Measurements from ENCODE around the gene ABCG1. TPM values are rescaled to one million over a fixed set of nuclear protein-coding genes. Genes with fewer than 3 reads are reported as not detected.

ABCG1 gene
- total RNA-seq, 4 donors from 2014 or later, result 2.6 to 10.9 (median 3.7) TPM

DNA sequence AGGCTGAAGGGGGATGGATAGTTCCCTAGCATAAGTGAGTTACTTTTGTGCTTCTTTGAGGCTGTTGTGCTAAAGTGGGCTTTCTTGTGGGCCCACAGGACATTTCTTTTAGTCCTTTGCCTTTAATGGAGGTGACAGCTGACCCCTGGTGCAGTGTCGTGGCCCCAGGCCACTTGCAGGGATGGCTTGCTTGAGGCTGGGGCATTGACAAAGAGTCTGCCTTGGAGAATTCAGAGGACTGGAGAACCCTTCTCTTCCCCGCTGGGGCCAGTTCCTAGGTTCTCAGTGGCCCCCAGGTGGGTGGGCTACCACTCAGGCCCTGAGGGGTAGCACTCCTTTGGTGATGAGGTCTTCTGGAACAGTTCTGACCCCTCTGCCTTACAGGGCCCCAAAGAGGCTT lies 12.8 kb downstream of the ABCG1 start:
- no peak for DNase-seq
- TF ChIP-seq, protein P1, sequence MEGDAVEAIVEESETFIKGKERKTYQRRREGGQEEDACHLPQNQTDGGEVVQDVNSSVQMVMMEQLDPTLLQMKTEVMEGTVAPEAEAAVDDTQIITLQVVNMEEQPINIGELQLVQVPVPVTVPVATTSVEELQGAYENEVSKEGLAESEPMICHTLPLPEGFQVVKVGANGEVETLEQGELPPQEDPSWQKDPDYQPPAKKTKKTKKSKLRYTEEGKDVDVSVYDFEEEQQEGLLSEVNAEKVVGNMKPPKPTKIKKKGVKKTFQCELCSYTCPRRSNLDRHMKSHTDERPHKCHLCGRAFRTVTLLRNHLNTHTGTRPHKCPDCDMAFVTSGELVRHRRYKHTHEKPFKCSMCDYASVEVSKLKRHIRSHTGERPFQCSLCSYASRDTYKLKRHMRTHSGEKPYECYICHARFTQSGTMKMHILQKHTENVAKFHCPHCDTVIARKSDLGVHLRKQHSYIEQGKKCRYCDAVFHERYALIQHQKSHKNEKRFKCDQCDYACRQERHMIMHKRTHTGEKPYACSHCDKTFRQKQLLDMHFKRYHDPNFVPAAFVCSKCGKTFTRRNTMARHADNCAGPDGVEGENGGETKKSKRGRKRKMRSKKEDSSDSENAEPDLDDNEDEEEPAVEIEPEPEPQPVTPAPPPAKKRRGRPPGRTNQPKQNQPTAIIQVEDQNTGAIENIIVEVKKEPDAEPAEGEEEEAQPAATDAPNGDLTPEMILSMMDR (IDR thresholded peaks at IDR 0.05), result no peak
- TF ChIP-seq POLR2A (IDR thresholded peaks at IDR 0.05), result no peak
- H3K4me3 ChIP-seq, result no peak overlapping the region
- H3K4me1 ChIP-seq, result peaks cover 50 to 94% (median 75%) of the 10 kb centered on the region in 3 donors
- H3K9me3 ChIP-seq, result no peaks in the 10 kb centered on the region
- peaks cover 0 to 2% (median 0%) of the 10 kb centered on the region in 3 donors for H3K36me3 ChIP-seq
- H3K27me3 ChIP-seq, result peaks cover 0 to 70% (median 0%) of the 10 kb centered on the region in 4 donors
- intact Hi-C loops (cut with DNase I), result no loop called here
- H3K27ac ChIP-seq, result peak overlapping the region in 3 of 4 donors; percentile 7 to 86 (median 12)
- whole genome bisulfite sequencing, 2 donors, result 86 to 94% methylated on average over 2 of the region's 2 CpGs

DNA sequence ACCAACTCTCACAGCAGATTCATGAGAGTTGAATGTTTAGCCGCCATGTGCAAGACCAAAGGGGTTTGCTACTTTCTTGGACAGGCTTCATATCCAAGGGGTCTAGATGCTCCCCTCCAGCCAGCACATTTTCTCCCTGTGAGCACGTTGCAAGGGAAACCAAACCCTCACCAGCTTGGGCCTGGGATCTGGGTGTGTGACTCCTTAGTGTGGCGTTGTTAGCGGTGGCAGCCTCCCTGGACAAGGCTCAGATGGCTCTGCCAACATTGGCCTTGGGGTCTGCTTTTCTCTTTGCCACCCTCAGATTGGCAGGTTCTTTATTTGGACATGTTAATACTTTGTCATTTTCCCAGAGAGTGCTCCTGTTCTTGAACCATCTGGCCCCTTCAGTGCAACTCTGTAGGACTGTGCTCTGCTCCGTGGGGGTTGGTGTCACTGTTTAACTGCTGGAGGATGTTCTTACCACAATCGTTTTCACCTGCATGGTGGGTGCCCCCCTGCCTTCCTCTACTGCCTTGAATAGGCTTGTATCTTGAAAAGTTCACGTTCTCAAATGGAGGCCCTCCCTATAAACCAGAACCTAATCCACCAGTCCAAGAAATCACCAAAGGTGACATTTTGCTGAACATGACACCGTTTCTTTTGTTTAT lies 13.4 kb downstream of the ABCG1 start:
- no peak for TF ChIP-seq POLR2A (IDR thresholded peaks at IDR 0.05)
- TF ChIP-seq, protein P1 (IDR thresholded peaks at IDR 0.05), result no peak
- no peaks in the 10 kb centered on the region for H3K9me3 ChIP-seq
- peak overlapping the region in 3 of 4 donors; percentile 77 to 90 (median 86) for H3K27ac ChIP-seq
- H3K27me3 ChIP-seq, result peaks cover 0 to 72% (median 0%) of the 10 kb centered on the region in 4 donors
- no peak overlapping the region for H3K4me3 ChIP-seq
- WGBS, 2 donors, result 33 to 65% methylated on average over 2 to 7 of the region's 8 CpGs
- no peaks in the 10 kb centered on the region for H3K36me3 ChIP-seq
- DNase-seq, result no peak
- intact Hi-C loops (cut with DNase I), result no loop called here
- peaks cover 50 to 97% (median 80%) of the 10 kb centered on the region in 3 donors for H3K4me1 ChIP-seq

DNA sequence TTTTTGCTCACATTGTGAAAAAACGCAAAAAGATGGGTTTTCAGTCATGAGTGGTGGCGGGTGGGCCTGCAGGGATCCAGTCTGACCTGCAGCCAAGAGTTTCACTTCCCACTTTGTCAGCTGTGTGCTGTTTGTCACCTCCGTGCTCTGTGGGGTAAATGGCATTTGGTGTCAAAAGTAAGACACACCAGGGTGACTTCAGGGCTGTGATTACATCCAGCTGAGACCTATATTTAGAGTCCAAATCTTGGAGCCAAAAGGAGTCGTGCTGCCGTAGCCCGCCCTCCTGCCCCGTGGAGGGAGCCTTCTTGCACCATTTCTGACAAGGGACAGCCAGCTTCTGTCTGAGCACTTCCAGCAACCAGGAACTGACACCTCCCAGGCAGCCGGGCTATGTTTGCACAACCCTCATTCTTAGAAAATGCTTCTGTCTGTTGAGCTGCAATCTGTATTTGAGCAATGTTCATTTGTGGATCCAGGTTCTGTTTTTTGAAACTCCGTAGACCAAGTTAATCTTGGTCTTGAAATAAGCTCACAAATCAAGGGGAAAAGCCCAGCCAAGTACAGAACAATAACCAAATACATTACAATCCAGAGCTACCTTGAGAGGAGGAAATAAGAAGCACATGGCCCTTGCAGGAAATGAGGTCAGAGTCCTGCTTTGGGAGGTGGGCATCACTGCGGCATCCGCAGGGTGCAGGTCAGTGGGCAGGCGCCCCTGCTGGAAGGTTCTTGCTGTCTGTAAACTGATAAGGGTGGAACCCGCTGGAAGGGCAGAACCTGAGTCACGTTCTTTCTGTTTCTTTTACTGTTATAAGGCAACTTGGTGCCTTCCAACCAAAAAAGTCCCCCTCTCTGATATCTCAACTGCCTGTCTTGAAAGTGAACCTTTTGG lies 14.4 kb downstream of the ABCG1 start:
- no peak for TF ChIP-seq POLR2A (IDR thresholded peaks at IDR 0.05)
- TF ChIP-seq, protein P1 (IDR thresholded peaks at IDR 0.05), result peak in 4 of 6 experiments; percentile 18 to 51 (median 22)
- H3K4me1 ChIP-seq, result peaks cover 48 to 97% (median 74%) of the 10 kb centered on the region in 3 donors

DNA sequence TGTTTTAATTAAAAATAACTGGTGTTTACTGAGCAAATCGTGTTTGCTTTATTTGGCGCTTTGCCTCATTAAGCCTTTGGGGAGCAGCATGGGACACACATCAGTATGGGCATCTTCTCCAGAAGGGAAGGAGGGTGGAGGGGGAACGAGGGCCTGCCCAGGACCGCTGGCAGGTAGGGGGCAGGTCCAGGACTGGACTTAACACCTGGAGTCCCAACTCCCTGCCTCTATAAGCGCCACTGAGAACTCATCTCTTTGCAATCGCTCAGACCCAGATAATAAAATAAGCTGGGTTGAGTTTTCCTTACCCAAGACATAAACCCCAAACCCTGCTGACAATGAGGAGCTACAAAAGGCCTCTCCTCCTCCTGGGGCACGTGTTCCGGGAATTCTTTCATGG lies 15.1 kb downstream of the ABCG1 start:
- no peak for TF ChIP-seq POLR2A (IDR thresholded peaks at IDR 0.05)
- TF ChIP-seq, protein P1 (IDR thresholded peaks at IDR 0.05), result no peak
- WGBS, 2 donors, result 43 to 65% methylated on average over 6 to 7 of the region's 8 CpGs
- Histone ChIP-seq H3K27me3 (peaks cover 0 to 82% (median 0%) of the 10 kb centered on the region in 4 donors), H3K4me1 (peaks cover 41 to 94% (median 67%) of the 10 kb centered on the region in 3 donors), H3K4me3 (peak overlapping the region; percentile 29 to 72 (median 51)), H3K36me3 (no peaks in the 10 kb centered on the region), H3K27ac (peak overlapping the region; percentile 67 to 90 (median 82)), H3K9me3 (no peaks in the 10 kb centered on the region)
- intact Hi-C loops (cut with DNase I), result no loop called here
- DNase-seq, result no peak

More for the DNA sequence above, 14.4 kb downstream of the ABCG1 start:
- WGBS, 2 donors, result 26 to 36% methylated on average over 8 to 13 of the region's 14 CpGs
- DNase-seq, result no peak
- Histone ChIP-seq H3K9me3 (no peaks in the 10 kb centered on the region), H3K36me3 (no peaks in the 10 kb centered on the region), H3K27ac (peak overlapping the region; percentile 67 to 90 (median 82)), H3K27me3 (peaks cover 0 to 82% (median 0%) of the 10 kb centered on the region in 4 donors), H3K4me3 (peak overlapping the region in 1 of 4 donors; percentile 72)
- intact Hi-C loops (cut with DNase I), result no loop called here
